GM12873 (cell line): ENCODE measurements around the gene GPR83.
A peak's percentile ranks its signal among the peaks of the same experiment; 100 is the strongest.

Experiments used
- CTCF ChIP-seq: IDR thresholded peaks from 2 replicates; pipeline ENCODE4 v1.5.1; 2012; ENCODE audit warnings: low read depth, mild to moderate bottlenecking, moderate library complexity, low read length, control low read depth; ENCODE audit not compliant: insufficient read depth; ENCODE audit errors: missing control alignments

GPR83 gene

GRCh38 chr11:94424662-94425061 is 23.4 kb upstream of the GPR83 start:
- TF ChIP-seq CTCF = no peak

GRCh38 chr11:94424011-94424410 is 22.8 kb upstream of the GPR83 start:
- TF ChIP-seq CTCF = no peak

- no peak for TF ChIP-seq CTCF
Measured at GRCh38 chr11:94423507-94423906, 22.3 kb upstream of the GPR83 start.

GRCh38 chr11:94418123-94418765 is 17.0 kb upstream of the GPR83 start:
- TF ChIP-seq CTCF = no peak

- peak; percentile 32 for TF ChIP-seq CTCF
Measured at GRCh38 chr11:94417386-94417987, 16.3 kb upstream of the GPR83 start.

GRCh38 chr11:94405062-94405833 is 4.0 kb upstream of the GPR83 start:
- no peak for TF ChIP-seq CTCF

- no peak for TF ChIP-seq CTCF
Measured at GRCh38 chr11:94402355-94402754, 1.1 kb upstream of the GPR83 start.
